H9 (cell line): ENCODE data around the gene TRPV5. TPM values are rescaled to one million over a fixed set of nuclear protein-coding genes. Genes with fewer than 3 reads are reported as not detected.

Experiments used
- DNase-seq: peaks from one replicate; pipeline ENCODE4 v3.0.0-alpha.2; 2017
- H2AFZ ChIP-seq: one replicate; pipeline ENCODE4 v1.6.1; 2013; ENCODE audit warnings: mild to moderate bottlenecking, low read length, control low read depth, moderate library complexity
- H2AK5ac ChIP-seq: 2 replicates; pipeline ENCODE4 v1.6.1; 2013; ENCODE audit warnings: low read length, control low read depth, mixed read lengths; ENCODE audit not compliant: insufficient read length
- H2BK120ac ChIP-seq: one replicate; pipeline ENCODE4 v1.6.1; 2013; ENCODE audit warnings: low read depth, mild to moderate bottlenecking, low read length, control low read depth, inconsistent platforms; ENCODE audit not compliant: poor library complexity, severe bottlenecking
- H2BK12ac ChIP-seq: 2 replicates; pipeline ENCODE4 v1.6.1; 2013; ENCODE audit warnings: low read length, control low read depth, mixed read lengths, low read depth; ENCODE audit not compliant: insufficient read length
- H2BK15ac ChIP-seq: 2 replicates; pipeline ENCODE4 v1.6.1; 2013; ENCODE audit warnings: low read depth, low read length, control low read depth
- H2BK20ac ChIP-seq: one replicate; pipeline ENCODE4 v1.6.1; 2013; ENCODE audit warnings: low read depth, mild to moderate bottlenecking, low read length, control low read depth, inconsistent platforms; ENCODE audit not compliant: poor library complexity, severe bottlenecking
- H2BK5ac ChIP-seq: 2 replicates; pipeline ENCODE4 v1.6.1; 2013; ENCODE audit warnings: low read length, control low read depth, mixed read lengths; ENCODE audit not compliant: insufficient read length
- H3K14ac ChIP-seq: 2 replicates; pipeline ENCODE4 v1.6.1; 2013; ENCODE audit warnings: low read length, control low read depth; ENCODE audit not compliant: insufficient read depth
- H3K18ac ChIP-seq: 2 replicates; pipeline ENCODE4 v1.6.1; 2013; ENCODE audit warnings: low read depth, mild to moderate bottlenecking, mixed read lengths, low read length, control low read depth; ENCODE audit not compliant: insufficient read length
- H3K23ac ChIP-seq: 2 replicates; pipeline ENCODE4 v1.6.1; 2013; ENCODE audit warnings: low read length, control low read depth, mixed read lengths, low read depth; ENCODE audit not compliant: insufficient read length
- H3K23me2 ChIP-seq: 2 replicates; pipeline ENCODE4 v1.6.1; 2013; ENCODE audit warnings: low read depth, mild to moderate bottlenecking, mixed read lengths, low read length, control low read depth; ENCODE audit not compliant: insufficient read length, poor library complexity, severe bottlenecking
- H3K27ac ChIP-seq: 2 replicates; pipeline ENCODE4 v1.5.1; 2013; ENCODE audit warnings: low read length, control low read depth, mixed read lengths, low read depth; ENCODE audit not compliant: insufficient read length
- H3K27me3 ChIP-seq: 2 replicates; pipeline ENCODE4 v1.6.1; 2013; ENCODE audit warnings: low read length, control low read depth, inconsistent platforms; ENCODE audit not compliant: insufficient read depth
- H3K4ac ChIP-seq: 2 replicates; pipeline ENCODE4 v1.6.1; 2013; ENCODE audit warnings: low read depth, mild to moderate bottlenecking, control low read depth, inconsistent platforms, low read length, moderate library complexity
- H3K4me1 ChIP-seq: 2 replicates; pipeline ENCODE4 v1.6.1; 2013; ENCODE audit warnings: low read length, control low read depth, inconsistent platforms; ENCODE audit not compliant: insufficient read depth
- H3K4me2 ChIP-seq: 2 replicates; pipeline ENCODE4 v1.6.1; 2013; ENCODE audit warnings: low read length, control low read depth, mixed read lengths; ENCODE audit not compliant: insufficient read length, insufficient read depth
- H3K56ac ChIP-seq: 2 replicates; pipeline ENCODE4 v1.6.1; 2013; ENCODE audit warnings: low read depth, mild to moderate bottlenecking, mixed read lengths, low read length, control low read depth; ENCODE audit not compliant: insufficient read length
- H3K79me1 ChIP-seq: 2 replicates; pipeline ENCODE4 v1.6.1; 2013; ENCODE audit warnings: low read depth, mild to moderate bottlenecking, moderate library complexity, low read length, control low read depth, inconsistent platforms; ENCODE audit not compliant: insufficient read depth, poor library complexity, severe bottlenecking
- H3K79me2 ChIP-seq: 2 replicates; pipeline ENCODE4 v1.6.1; 2013; ENCODE audit warnings: low read length, control low read depth, inconsistent platforms; ENCODE audit not compliant: insufficient read depth
- H3K9ac ChIP-seq: 2 replicates; pipeline ENCODE4 v1.6.1; 2013; ENCODE audit warnings: low read length, control low read depth, mixed read lengths; ENCODE audit not compliant: insufficient read length; ENCODE audit errors: extremely low read depth
- H3K9me3 ChIP-seq: one replicate; pipeline ENCODE4 v1.6.1; 2013; ENCODE audit warnings: low read depth, low read length, inconsistent platforms; ENCODE audit not compliant: control insufficient read depth
- H3T11ph ChIP-seq: one replicate; pipeline ENCODE4 v1.6.1; 2013; ENCODE audit warnings: mild to moderate bottlenecking, low read length, control low read depth, inconsistent platforms
- H4K20me1 ChIP-seq: one replicate; pipeline ENCODE4 v1.6.1; 2013; ENCODE audit not compliant: control insufficient read depth, insufficient read length, insufficient read depth
- H4K5ac ChIP-seq: 2 replicates; pipeline ENCODE4 v1.6.1; 2013; ENCODE audit warnings: low read depth, mild to moderate bottlenecking, mixed read lengths, low read length, control low read depth; ENCODE audit not compliant: insufficient read length
- H4K8ac ChIP-seq: replicated peaks from 2 replicates; pipeline ENCODE4 v1.6.1; 2013; ENCODE audit warnings: low read length, control low read depth, mixed read lengths, low read depth; ENCODE audit not compliant: insufficient read length
- H4K91ac ChIP-seq: 2 replicates; pipeline ENCODE4 v1.6.1; 2013; ENCODE audit warnings: low read depth, mild to moderate bottlenecking, moderate library complexity, mixed read lengths, low read length, control low read depth; ENCODE audit not compliant: insufficient read length
- H3K27ac Mint-ChIP-seq, 3 experiments: 2 replicates in 2 of 3; 3 replicates in 1 of 3; pipeline ENCODE4 v1.8.0; 2020 to 2021; ENCODE audit warnings: mixed read lengths in 3 of 3, mild to moderate bottlenecking in 1 of 3, moderate library complexity in 1 of 3
- H3K27me3 Mint-ChIP-seq: 2 replicates; pipeline ENCODE4 v1.8.0; 2021; ENCODE audit warnings: low read depth, mild to moderate bottlenecking, moderate library complexity, mixed read lengths
- H3K36me3 Mint-ChIP-seq, 3 experiments: 2 replicates in 2 of 3; 3 replicates in 1 of 3; pipeline ENCODE4 v1.8.0; 2020 to 2021; ENCODE audit warnings: low read depth in 3 of 3, mixed read lengths in 3 of 3; ENCODE audit not compliant: insufficient read depth in 1 of 3
- H3K4me1 Mint-ChIP-seq, 2 experiments: 2 replicates each; pipeline ENCODE4 v1.8.0; 2020; ENCODE audit warnings: mixed read lengths in 2 of 2
- H3K4me3 Mint-ChIP-seq, 2 experiments: 2 replicates in 1 of 2; 3 replicates in 1 of 2; pipeline ENCODE4 v1.8.0; 2020 to 2021; ENCODE audit warnings: mild to moderate bottlenecking in 2 of 2, mixed read lengths in 2 of 2, moderate library complexity in 1 of 2
- H3K9me3 Mint-ChIP-seq, 2 experiments: 2 replicates in 1 of 2; 3 replicates in 1 of 2; pipeline ENCODE4 v1.8.0; 2020; ENCODE audit warnings: mild to moderate bottlenecking in 2 of 2, mixed read lengths in 2 of 2, moderate library complexity in 1 of 2
- CTCF ChIP-seq: fragments of 200-600 bp; sonication (generic); conservative IDR thresholded peaks from 3 replicates; pipeline ENCODE4 v1.8.0; 2021; ENCODE audit warnings: antibody characterized with exemption, mild to moderate bottlenecking
- WGBS: extraction: QIAGEN DNeasy Blood & Tissue Kit; methylation state at CpG from one replicate; pipeline ENCODE4 v1.1.7; 2013; ENCODE audit warnings: missing lambda C conversion rate, low lambda C conversion rate, mixed read lengths; ENCODE audit not compliant: insufficient read length; ENCODE audit errors: extremely low coverage; 5-methylcytosine and 5-hydroxymethylcytosine counted together
- total RNA-seq: library from RNA; stranded (reverse); gene quantifications from 2 replicates; pipeline ENCODE4 v1.2.1, GENCODE V29; 2021

The TRPV5 gene
- total RNA-seq, 1 experiment from 2014 or later = not detected

GRCh38 chr7:142892951-142893350, 40.6 kb downstream of the TRPV5 start:
- Mint-ChIP-seq H3K4me3 (no peak overlapping the region), H3K9me3 (peaks cover 3 to 8% of the 10 kb centered on the region in 2 experiments; a peak in 3 of 5 replicates), H3K27ac (no peak overlapping the region; a peak in 1 of 7 replicates), H3K4me1 (peaks cover 2 to 8% of the 10 kb centered on the region in 2 experiments; a peak in 3 of 4 replicates), H3K36me3 (no peaks in the 10 kb centered on the region), H3K27me3 (peaks cover 9% of the 10 kb centered on the region)
- no CpG with 5 or more reads among the region's 5 CpGs for WGBS
- Histone ChIP-seq H3K14ac (no peak overlapping the region), H4K5ac (no peak overlapping the region), H3K23ac (no peak overlapping the region), H3K27ac (no peak overlapping the region), H3K4ac (no peak overlapping the region), H3K79me1 (no peaks in the 10 kb centered on the region), H4K8ac (no peak overlapping the region), H3K27me3 (no peaks in the 10 kb centered on the region), H3K4me1 (no peaks in the 10 kb centered on the region), H3K56ac (no peak overlapping the region), H2BK15ac (no peak overlapping the region), H3K18ac (no peak overlapping the region), H2BK5ac (no peak overlapping the region), H2AFZ (no peak overlapping the region), H3K4me2 (no peak overlapping the region), H3T11ph (no peak overlapping the region), H2BK20ac (no peak overlapping the region), H2BK12ac (no peak overlapping the region), H3K9ac (no peak overlapping the region), H3K23me2 (no peaks in the 10 kb centered on the region), H3K79me2 (no peaks in the 10 kb centered on the region), H3K9me3 (no peaks in the 10 kb centered on the region), H2AK5ac (no peak overlapping the region), H4K20me1 (no peaks in the 10 kb centered on the region), H2BK120ac (no peak overlapping the region), H4K91ac (no peak overlapping the region)
- TF ChIP-seq CTCF = no peak
- peak; percentile 15 for DNase-seq
